HTERT RPE-1 (cell line): Measurements from ENCODE around the gene HAUS2.

Source experiments
- in situ Hi-C: fragments of 300-500 bp; cut with MboI; formaldehyde crosslinking; loops from 4 replicates; pipeline ENCODE4 v1.14.3; 2020; ENCODE audit warnings: low sequenced_read_pairs

The HAUS2 gene

DNA sequence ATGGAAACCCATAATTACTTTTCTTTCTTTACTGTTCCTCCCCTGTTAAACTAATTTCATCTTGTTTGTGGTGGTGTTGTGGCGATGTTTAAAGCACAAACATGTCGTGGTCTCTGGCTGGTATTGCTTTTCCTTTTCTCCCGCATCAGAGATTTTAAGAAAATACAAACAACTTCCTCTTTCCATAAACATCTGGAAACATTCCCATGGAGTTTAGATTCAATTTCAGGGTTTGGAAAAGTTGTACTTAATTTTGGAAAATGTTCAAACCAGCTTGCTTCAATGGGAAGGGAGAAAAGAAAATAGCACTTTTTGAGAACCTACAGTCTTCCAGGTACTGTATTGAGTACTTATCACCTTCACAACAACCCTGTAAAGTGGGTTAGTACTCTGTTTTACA is 57.2 kb downstream of the HAUS2 start:
- in situ Hi-C loops: no loop called here

- in situ Hi-C loops: no loop called here
These were observed 59.5 kb downstream of the HAUS2 start for GRCh38 chr15:42608110-42608531.

GRCh38 chr15:42608752-42609488 is 60.3 kb downstream of the HAUS2 start:
- in situ Hi-C loops: no loop called here

DNA sequence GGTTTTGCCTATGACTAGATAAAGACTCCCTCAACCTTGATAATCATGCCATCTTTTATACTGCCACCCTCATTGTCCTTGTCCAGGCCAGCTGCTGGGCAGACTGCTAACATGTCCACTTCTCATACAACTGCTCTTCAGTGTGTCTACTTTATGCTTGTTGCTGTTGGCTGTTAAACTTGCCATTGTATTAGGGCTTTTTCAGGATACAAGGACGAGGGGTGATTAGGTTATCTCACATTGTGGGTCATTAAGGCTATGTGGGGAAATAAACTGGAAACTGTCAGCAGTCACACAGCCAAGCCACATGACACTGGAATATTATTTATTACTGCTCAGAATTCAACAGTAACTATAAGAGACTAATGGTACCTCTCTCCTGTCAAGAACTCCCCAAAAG is 62.9 kb downstream of the HAUS2 start:
- in situ Hi-C loops: no loop called here

- in situ Hi-C loops: no loop called here
These were observed 63.8 kb downstream of the HAUS2 start for GRCh38 chr15:42612367-42612912.

DNA sequence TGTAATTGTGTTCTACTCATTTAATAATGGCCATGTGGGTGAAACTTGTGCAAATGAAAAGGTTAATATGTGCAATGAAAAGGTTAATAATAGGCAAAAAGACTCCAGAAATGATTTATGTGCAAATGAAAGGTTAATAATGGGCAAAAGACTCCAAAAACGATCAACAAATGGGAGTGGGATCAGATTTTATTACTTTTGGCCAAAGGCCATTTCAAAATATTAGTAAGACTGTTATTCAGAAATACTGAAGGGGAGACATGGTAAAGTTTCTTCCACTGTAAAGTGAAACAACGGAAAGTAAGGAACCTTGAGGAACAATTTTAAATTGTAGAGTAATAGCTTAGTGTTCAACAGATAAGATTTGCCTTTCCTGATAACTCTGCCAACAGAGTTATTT is 67.5 kb downstream of the HAUS2 start:
- in situ Hi-C loops: no loop called here
